ENCODE measurements around the gene TMEM127.
A peak's percentile ranks its signal among the peaks of the same experiment; 100 is the strongest.
"Not testable (repeated sequence)": the region's sequence is repeated elsewhere in the genome, so short reads cannot be mapped to it uniquely, and the experiment has no call there.

TMEM127 gene

DNA sequence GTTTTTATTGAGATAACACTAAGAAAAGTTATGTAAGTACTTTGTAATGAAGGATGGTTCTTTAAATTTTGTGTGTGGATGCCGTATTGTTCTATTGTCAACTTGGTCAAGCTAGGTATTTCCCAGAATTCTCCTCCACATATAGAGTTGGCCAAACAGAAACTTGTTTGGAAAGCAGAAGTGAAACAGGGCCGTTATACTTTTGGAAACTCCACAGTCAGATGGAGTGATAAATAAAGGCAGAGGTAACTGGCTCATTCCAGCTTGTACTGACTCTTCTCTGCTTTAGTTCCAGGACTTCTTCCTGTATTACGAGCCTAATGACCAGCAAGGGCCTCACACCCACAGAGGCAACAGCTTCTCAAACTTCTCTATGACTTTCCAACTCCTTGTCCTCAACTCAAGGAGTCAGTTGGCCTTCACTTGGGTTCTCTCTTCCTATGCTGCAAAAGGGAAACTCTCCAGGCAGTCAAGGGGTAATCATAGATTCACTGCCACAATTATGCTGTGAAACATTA lies 40.7 kb downstream of the TMEM127 start:
- no peaks in the 10 kb centered on the region for H3K36me3 Mint-ChIP-seq (ENCODE audit: insufficient read depth)
- H3K4me3 Mint-ChIP-seq = no peak overlapping the region
- no peaks in the 10 kb centered on the region for H3K4me1 Mint-ChIP-seq
- no peak for ATAC-seq (replicated peaks; ENCODE audit: extremely low read depth, poor library complexity, severe bottlenecking)
- no peak for DNase-seq (ENCODE audit: low spot score in 2 of 2)
- no peaks in the 10 kb centered on the region for H3K9me3 Mint-ChIP-seq
- H3K27ac Mint-ChIP-seq (ENCODE audit: low read depth) = no peak overlapping the region
- no peaks in the 10 kb centered on the region for H3K27me3 Mint-ChIP-seq

DNA sequence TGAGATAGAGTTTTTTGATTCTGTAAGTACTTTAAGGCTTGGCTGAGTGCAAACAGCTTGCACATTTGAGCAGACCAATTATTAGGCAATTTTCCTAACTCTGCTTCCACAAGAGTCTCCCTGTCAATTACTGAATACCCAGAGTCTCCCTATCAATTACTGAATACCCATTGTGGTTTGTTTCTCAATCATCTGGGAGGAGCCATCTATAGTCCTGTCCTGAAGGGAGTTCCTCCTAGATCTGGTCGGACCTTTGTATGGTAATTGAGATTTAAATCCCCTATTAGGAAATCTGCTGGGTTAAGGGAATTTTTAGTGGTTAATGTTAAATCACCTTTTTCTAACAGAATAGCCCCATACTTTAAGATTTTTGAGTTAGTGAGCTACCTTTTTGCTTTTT lies 44.7 kb downstream of the TMEM127 start:
- not testable (repeated sequence) for H3K36me3 Mint-ChIP-seq (ENCODE audit: insufficient read depth); H3K27me3 Mint-ChIP-seq; H3K27ac Mint-ChIP-seq (ENCODE audit: low read depth); H3K4me3 Mint-ChIP-seq; DNase-seq (ENCODE audit: low spot score in 2 of 2); H3K9me3 Mint-ChIP-seq; H3K4me1 Mint-ChIP-seq; ATAC-seq (replicated peaks; ENCODE audit: extremely low read depth, poor library complexity, severe bottlenecking)

DNA sequence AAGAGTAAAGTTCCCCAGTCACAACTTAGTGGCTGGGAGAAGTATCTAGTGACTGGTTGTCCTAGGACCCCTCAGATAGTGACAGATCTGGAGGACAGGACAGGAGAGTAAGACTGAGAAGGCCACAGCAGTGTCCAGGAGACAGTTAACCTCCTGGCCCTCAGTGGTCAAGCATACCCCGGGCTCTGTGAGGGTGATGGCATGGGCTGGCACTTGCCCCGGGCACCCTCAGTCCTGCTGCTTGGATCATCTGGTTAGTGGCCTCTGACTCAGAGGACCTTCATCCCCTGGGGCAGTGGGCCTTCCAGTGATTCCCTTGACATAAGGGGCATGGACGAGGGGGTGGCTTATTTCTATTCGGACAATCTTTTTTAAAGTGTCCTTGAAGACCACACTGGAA lies 45.8 kb downstream of the TMEM127 start:
- not testable (repeated sequence) for DNase-seq (ENCODE audit: low spot score in 2 of 2); H3K4me1 Mint-ChIP-seq; H3K9me3 Mint-ChIP-seq; ATAC-seq (replicated peaks; ENCODE audit: extremely low read depth, poor library complexity, severe bottlenecking); H3K36me3 Mint-ChIP-seq (ENCODE audit: insufficient read depth); H3K27me3 Mint-ChIP-seq; H3K27ac Mint-ChIP-seq (ENCODE audit: low read depth); H3K4me3 Mint-ChIP-seq

DNA sequence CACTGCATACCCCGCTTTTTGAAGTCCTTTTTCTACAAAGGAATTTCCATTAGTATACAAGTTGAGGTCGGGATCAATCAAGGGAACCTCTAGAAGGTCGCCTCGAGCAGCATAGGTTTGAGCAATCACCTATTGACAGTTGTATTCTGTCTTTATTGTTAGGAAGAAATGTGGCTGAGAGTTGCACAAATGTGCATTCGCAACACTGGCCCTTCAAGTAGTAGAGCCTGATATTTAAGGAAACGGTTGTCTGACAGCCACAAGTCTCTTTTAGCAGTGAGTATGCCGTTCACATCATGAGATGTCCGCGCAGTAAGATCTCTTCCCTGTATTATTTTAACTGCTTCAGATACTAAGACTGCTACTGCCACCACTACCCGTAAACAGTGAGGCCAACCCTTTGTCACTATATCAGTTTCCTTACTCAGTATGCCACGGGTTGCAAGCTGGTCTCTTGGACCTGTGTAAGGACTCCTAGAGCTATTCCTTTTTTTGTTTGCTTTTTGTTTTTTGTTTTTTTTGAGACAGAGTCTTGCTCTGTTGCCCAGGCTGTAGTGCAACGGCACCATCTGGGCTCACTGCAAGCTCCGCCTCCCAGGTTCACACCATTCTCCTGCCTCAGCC lies 47.2 kb downstream of the TMEM127 start:
- H3K4me1 Mint-ChIP-seq = no peaks in the 10 kb centered on the region
- H3K27ac Mint-ChIP-seq (ENCODE audit: low read depth) = no peak overlapping the region
- no peak for ATAC-seq (replicated peaks; ENCODE audit: extremely low read depth, poor library complexity, severe bottlenecking)
- DNase-seq (ENCODE audit: low spot score in 2 of 2) = no peak
- no peaks in the 10 kb centered on the region for H3K27me3 Mint-ChIP-seq
- H3K4me3 Mint-ChIP-seq = no peak overlapping the region
- peaks cover 2% of the 10 kb centered on the region for H3K36me3 Mint-ChIP-seq (ENCODE audit: insufficient read depth)
- no peaks in the 10 kb centered on the region for H3K9me3 Mint-ChIP-seq

DNA sequence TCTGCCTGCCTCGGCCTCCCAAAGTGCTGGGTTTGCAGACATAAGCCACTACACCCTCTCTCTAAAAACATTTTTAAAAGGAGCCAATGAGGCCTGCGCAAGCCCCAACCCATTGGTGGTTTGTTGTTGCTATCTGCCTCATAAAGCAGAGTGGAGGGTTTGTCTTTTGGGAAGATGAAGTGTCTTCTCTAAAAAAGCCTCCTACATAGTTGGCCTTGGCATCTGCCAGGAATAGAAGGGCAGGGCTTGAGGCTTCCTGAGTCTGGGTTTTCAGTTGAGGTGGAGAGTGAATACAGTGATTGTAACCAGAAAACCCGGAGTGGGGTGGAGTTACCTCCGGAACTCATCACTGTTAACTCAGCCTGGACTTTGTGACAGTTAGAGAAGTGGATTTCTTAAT lies 51.2 kb downstream of the TMEM127 start:
- DNase-seq (ENCODE audit: low spot score in 2 of 2) (no peak), ATAC-seq (replicated peaks; ENCODE audit: extremely low read depth, poor library complexity, severe bottlenecking) (no peak)
- H3K9me3 Mint-ChIP-seq = no peaks in the 10 kb centered on the region
- H3K27me3 Mint-ChIP-seq = no peaks in the 10 kb centered on the region
- H3K36me3 Mint-ChIP-seq (ENCODE audit: insufficient read depth) = peaks cover 6% of the 10 kb centered on the region
- peaks cover 7% of the 10 kb centered on the region for H3K4me1 Mint-ChIP-seq
- H3K4me3 Mint-ChIP-seq = no peak overlapping the region
- no peak overlapping the region for H3K27ac Mint-ChIP-seq (ENCODE audit: low read depth)

GRCh38 chr2:96213379-96213778 lies 52.4 kb downstream of the TMEM127 start:
- Mint-ChIP-seq H3K27me3 (no peaks in the 10 kb centered on the region), H3K9me3 (no peaks in the 10 kb centered on the region), H3K4me3 (no peak overlapping the region), H3K4me1 (peaks cover 10% of the 10 kb centered on the region), H3K27ac (ENCODE audit: low read depth) (no peak overlapping the region), H3K36me3 (ENCODE audit: insufficient read depth) (peaks cover 11% of the 10 kb centered on the region)
- DNase-seq (ENCODE audit: low spot score in 2 of 2) = no peak
- ATAC-seq (replicated peaks; ENCODE audit: extremely low read depth, poor library complexity, severe bottlenecking) = no peak

- Mint-ChIP-seq H3K9me3 (no peaks in the 10 kb centered on the region), H3K4me1 (peaks cover 17% of the 10 kb centered on the region), H3K27me3 (no peaks in the 10 kb centered on the region), H3K36me3 (ENCODE audit: insufficient read depth) (peaks cover 13% of the 10 kb centered on the region), H3K4me3 (no peak overlapping the region), H3K27ac (ENCODE audit: low read depth) (no peak overlapping the region)
- ATAC-seq (replicated peaks; ENCODE audit: extremely low read depth, poor library complexity, severe bottlenecking) = no peak
- DNase-seq (ENCODE audit: low spot score in 2 of 2) = no peak
These were observed 53.5 kb downstream of the TMEM127 start for GRCh38 chr2:96212339-96212738.

GRCh38 chr2:96209729-96210085 lies 56.1 kb downstream of the TMEM127 start:
- DNase-seq (ENCODE audit: low spot score in 2 of 2) (no peak), ATAC-seq (replicated peaks; ENCODE audit: extremely low read depth, poor library complexity, severe bottlenecking) (no peak)
- Mint-ChIP-seq H3K36me3 (ENCODE audit: insufficient read depth) (peaks cover 15% of the 10 kb centered on the region), H3K4me1 (peaks cover 39% of the 10 kb centered on the region), H3K4me3 (peak overlapping the region; percentile 86), H3K27me3 (no peaks in the 10 kb centered on the region), H3K9me3 (no peaks in the 10 kb centered on the region), H3K27ac (ENCODE audit: low read depth) (no peak overlapping the region)

DNA sequence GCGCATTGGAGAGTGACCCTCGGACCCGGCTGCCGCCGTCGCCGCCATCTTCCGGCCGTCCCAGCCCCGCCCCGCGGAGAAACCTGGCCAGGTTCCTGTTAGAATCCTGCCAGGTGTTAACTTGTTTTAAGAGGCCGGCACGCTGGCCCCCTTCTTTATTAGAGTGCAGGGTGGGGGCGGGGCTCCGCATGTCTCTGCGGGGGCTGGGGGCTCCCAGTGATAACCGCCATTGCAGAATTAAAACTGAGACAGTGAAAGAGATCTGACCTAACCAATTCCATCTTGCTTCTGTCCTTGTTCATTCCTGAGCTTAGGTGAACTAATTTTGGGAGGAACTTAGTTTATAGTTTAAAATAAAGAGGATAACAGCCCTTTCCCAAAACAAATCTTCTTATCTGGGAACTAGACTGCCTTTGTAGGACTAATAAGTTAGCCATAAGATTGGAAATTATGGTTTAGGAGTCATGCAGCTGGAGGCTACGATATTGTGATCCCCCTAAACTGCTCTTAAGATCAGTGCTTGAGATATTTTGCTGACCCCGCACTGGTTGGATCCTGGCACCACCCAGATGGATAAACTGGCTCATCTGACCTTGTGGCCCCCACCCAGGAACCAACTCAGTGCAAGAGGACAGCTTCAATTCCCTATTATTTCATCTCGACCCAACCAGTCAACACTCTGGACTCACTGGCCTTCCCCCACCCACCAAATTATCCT lies 56.6 kb downstream of the TMEM127 start:
- peak overlapping the region; percentile 80 for H3K27ac Mint-ChIP-seq (ENCODE audit: low read depth)
- ATAC-seq (replicated peaks; ENCODE audit: extremely low read depth, poor library complexity, severe bottlenecking) (no peak), DNase-seq (ENCODE audit: low spot score in 2 of 2) (no peak)
- peaks cover 15% of the 10 kb centered on the region for H3K36me3 Mint-ChIP-seq (ENCODE audit: insufficient read depth)
- H3K4me1 Mint-ChIP-seq = peaks cover 44% of the 10 kb centered on the region
- H3K27me3 Mint-ChIP-seq = no peaks in the 10 kb centered on the region
- H3K4me3 Mint-ChIP-seq = peak overlapping the region; percentile 86
- H3K9me3 Mint-ChIP-seq = no peaks in the 10 kb centered on the region

GRCh38 chr2:96208143-96209010 lies 57.4 kb downstream of the TMEM127 start, which contains the start of gene STARD7:
Gene STARD7 (minus strand): TSS chr2:96208827. CDS start chr2:96208434, 393 bp downstream.
- DNase-seq (ENCODE audit: low spot score in 2 of 2) = peak; percentile 92 to 93
- Mint-ChIP-seq H3K27ac (ENCODE audit: low read depth) (peak within 1 kb of the TSS; percentile 80), H3K4me3 (peak within 1 kb of the TSS; percentile 86), H3K4me1 (peaks cover 52% of the 10 kb centered on the region), H3K36me3 (ENCODE audit: insufficient read depth) (peaks cover 15% of the 10 kb centered on the region), H3K9me3 (no peaks in the 10 kb centered on the region), H3K27me3 (no peaks in the 10 kb centered on the region)
- peak; percentile 87 for ATAC-seq (replicated peaks; ENCODE audit: extremely low read depth, poor library complexity, severe bottlenecking)

DNA sequence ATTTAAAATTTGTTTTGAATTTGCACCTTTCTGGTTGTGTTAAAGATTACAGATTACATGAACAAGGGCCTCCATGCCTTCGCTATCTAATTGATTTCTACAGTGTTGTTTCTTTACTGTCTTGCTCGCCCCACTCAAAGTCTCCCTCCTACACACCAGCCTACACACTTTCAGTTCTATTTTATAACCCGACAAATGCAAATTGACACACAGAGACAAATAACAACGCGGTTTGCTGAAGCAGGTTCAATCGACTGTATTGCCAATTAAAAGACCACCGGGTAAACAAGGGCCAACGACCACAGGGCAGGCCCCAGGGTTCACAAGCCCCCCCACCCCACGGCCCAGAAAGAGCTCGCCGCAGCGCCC lies 58.0 kb downstream of the TMEM127 start:
- peak overlapping the region; percentile 80 for H3K27ac Mint-ChIP-seq (ENCODE audit: low read depth)
- H3K9me3 Mint-ChIP-seq = no peaks in the 10 kb centered on the region
- H3K4me1 Mint-ChIP-seq = peaks cover 58% of the 10 kb centered on the region
- no peak for ATAC-seq (replicated peaks; ENCODE audit: extremely low read depth, poor library complexity, severe bottlenecking)
- DNase-seq (ENCODE audit: low spot score in 2 of 2) = no peak
- H3K27me3 Mint-ChIP-seq = no peaks in the 10 kb centered on the region
- peak overlapping the region; percentile 86 for H3K4me3 Mint-ChIP-seq
- peaks cover 15% of the 10 kb centered on the region for H3K36me3 Mint-ChIP-seq (ENCODE audit: insufficient read depth)

DNA sequence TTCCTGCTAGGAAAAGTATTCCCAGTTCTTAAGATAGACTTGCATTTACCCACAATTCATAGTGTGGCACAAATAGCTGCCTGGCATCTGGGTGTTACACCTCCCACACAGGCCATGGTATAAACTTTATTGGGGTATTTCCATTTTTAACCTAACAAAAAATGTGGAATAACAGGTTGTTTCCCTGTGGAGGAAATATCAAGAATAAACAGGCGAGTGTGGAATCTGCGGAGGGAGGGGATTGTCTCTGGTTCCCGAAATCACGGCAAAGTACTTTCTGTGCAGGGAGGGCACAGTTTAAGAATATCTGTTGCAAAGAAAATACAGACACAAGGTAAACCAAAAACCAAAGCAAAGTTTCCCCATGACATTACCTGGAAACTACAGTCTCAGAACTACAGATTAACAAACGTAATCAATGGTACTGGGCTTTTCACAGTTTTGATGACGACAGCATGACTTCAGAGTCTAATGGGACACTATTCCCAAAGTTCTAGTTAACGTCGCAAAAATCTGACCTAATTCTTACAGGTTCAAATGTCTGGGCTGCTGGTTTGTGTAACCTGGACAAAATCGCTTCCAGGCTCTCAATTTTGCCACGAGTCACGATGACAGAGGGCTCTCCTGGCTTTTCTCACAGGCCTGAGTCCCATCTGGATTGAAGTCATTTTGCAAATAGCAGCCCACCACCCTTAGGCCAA lies 58.6 kb downstream of the TMEM127 start:
- peaks cover 15% of the 10 kb centered on the region for H3K36me3 Mint-ChIP-seq (ENCODE audit: insufficient read depth)
- H3K4me1 Mint-ChIP-seq = peaks cover 63% of the 10 kb centered on the region
- H3K4me3 Mint-ChIP-seq = peak overlapping the region; percentile 86
- peak overlapping the region; percentile 80 for H3K27ac Mint-ChIP-seq (ENCODE audit: low read depth)
- no peak for ATAC-seq (replicated peaks; ENCODE audit: extremely low read depth, poor library complexity, severe bottlenecking)
- H3K27me3 Mint-ChIP-seq = no peaks in the 10 kb centered on the region
- H3K9me3 Mint-ChIP-seq = no peaks in the 10 kb centered on the region
- no peak for DNase-seq (ENCODE audit: low spot score in 2 of 2)

All from central memory CD8-positive, alpha-beta T cell (primary cell).